GM21447 (cell line): ENCODE results near the gene EPB41L1.

Experiments used
- ATAC-seq: cut with Tn5 transposase; IDR thresholded peaks from one replicate; pipeline ENCODE4 v1.9.1; 2021; ENCODE audit not compliant: unreplicated experiment

EPB41L1 gene

DNA sequence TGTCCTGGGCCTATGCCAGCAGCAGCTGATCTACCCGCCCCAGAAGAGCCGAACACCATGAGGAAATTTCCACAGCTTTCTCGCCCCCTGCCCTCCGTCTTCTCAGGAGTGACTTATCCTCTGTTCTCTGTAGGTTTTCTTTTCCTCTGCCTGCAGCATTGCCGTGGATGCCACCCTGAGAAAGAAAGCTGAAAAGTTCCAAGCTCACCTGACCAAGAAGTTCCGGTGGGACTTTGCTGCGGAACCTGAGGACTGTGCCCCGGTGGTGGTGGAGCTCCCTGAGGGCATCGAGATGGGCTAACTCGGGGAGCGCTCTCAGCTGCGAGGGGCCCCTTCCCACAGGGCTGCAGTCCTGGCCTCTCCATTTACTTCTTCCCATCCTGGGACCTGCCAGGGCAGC lies 100.9 kb downstream of the EPB41L1 start:
- no peak for ATAC-seq

GRCh38 chr20:36259177-36260061 lies 104.9 kb downstream of the EPB41L1 start:
- no peak for ATAC-seq

- ATAC-seq = no peak
Observed at GRCh38 chr20:36260316-36260715, 105.8 kb downstream of the EPB41L1 start.

GRCh38 chr20:36261389-36262105 lies 107.0 kb downstream of the EPB41L1 start:
- ATAC-seq = no peak

- ATAC-seq = no peak
Observed at GRCh38 chr20:36262440-36262839, 107.9 kb downstream of the EPB41L1 start.

DNA sequence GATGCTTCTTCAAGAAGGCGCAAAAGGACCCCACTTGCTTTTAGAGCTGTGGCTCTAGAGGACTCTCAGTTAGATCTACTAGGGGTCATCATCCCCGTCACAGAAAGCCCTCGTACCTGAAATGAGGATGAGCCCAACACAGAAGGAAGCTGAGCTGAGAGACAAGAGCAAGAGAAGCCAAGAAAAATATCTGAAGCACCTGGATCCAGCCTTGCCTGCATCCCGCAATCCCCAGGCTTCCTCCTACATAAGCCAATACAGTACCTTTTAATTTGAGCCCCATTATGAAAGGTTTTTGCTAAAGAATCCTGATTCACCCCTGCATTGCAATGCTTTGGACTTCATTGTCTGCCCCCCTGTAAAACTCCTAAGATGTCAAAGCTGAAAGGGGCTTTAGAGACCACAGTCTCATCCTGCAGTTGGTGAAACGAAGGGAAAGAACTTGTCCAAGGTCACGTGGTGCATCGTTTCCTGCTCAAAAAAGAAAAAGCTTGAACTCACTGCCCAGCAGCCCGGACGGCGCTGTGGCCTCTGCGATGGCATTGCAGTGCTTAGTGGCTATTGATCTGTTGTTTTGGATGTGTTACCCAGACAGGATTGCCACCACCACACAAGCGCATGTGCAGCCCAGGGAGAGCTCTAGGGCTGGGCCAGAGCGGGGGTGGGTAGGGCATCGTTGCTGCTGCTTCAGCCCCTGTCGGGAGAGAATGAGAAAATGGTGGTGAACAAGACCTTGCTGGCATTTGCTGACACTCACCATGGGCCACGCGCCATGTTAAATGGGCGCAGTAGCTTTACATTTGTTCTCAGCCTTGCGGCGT lies 110.1 kb downstream of the EPB41L1 start:
- no peak for ATAC-seq

GRCh38 chr20:36266189-36266588 lies 111.6 kb downstream of the EPB41L1 start:
- ATAC-seq = no peak

DNA sequence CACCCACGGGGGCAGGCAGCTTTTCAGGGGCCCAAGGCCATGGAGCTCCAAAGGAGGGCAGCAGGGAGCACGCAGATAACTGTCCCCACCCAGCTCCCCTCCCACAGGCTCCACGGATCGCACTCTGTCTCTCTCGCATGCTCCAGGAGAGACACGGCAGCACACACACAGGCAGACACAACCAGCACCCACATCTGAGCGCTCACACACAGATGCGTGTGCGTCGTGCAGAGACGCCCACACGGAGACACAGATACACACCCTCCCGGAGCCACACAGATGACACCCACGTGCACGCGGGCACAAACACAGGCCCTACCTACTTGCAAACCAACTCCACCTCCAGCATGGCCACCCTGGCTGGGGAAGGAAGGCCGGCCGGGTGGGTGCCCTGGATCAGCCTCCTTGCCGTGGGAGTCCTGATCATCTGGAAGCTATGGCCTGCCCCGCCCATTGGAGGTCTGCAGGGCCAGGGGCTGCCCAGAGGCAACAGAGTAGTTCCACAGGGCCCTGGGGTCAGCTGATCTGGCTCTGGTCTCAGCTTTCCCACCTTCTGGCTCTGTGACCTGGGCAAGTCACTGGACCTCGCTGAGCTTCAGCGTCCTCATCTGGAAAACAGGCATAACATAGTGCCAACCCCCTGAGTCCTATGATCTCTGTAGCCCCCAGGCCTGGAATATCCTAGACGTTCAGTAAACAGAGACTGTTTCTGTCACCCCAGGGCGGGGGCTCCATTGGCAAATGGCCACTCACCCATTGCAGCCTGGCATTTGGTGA lies 113.3 kb downstream of the EPB41L1 start:
- no peak for ATAC-seq

- ATAC-seq = no peak
Observed at GRCh38 chr20:36268440-36269342, 114.2 kb downstream of the EPB41L1 start.

DNA sequence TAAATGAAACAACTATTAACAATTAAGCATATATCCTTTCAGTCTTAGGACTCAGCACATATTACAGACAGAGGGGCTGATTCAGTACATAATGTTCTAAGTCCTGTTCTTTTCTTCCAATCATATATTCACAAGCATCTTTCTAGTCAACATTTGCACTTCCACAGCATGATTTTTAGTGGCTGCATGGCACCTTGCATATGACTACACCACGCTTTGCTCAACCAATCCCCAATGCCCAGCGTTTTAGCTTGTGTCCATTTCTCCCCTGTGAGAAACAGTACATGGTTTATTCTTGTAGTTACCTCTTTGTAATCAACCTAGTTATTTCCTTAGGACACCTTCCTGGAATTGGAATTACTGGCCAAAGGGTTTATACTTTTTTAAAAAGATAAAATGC lies 115.0 kb downstream of the EPB41L1 start:
- ATAC-seq = no peak

DNA sequence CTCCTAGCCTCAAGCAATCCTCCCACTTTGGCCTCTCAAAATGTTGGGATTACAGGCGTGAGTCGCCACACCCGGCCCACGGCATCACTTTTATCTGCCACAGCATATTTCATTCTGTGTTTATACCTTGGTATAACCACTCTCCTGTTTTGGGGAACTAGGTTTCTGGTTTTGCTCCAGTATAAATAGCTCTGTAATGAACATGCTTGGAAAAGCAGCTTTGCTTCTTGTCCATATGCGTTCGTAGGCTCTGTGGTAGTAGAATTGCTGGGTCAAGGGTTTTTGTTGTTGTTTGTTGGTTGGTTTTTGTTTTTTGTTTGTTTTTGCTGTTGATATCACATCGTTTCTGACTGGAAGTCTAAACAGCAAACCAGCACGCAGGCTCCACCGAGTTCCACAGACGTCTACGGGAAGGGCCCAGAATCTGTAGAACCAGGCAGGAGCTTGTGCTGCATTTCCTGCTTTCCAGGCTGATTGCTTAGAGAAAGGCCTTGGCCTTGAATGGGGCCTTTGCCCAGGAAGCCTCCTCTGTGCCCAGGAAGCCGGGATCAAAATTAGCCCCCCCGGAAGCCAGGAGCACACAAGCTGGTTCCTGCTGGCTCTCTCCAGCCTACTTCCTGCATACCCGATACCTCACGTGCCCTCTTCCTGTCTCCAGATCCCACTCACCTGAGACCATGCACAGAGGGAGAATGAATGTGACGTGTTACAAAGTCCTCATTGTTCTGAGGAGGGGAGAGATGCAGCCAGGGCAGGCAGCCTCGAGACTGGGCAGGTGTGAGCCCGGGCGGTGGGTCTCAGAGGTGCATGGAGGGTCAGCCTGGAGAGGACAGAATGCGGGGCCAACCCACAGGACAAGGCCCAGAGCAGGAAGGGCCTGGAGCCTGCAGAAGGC lies 116.5 kb downstream of the EPB41L1 start:
- ATAC-seq = no peak

DNA sequence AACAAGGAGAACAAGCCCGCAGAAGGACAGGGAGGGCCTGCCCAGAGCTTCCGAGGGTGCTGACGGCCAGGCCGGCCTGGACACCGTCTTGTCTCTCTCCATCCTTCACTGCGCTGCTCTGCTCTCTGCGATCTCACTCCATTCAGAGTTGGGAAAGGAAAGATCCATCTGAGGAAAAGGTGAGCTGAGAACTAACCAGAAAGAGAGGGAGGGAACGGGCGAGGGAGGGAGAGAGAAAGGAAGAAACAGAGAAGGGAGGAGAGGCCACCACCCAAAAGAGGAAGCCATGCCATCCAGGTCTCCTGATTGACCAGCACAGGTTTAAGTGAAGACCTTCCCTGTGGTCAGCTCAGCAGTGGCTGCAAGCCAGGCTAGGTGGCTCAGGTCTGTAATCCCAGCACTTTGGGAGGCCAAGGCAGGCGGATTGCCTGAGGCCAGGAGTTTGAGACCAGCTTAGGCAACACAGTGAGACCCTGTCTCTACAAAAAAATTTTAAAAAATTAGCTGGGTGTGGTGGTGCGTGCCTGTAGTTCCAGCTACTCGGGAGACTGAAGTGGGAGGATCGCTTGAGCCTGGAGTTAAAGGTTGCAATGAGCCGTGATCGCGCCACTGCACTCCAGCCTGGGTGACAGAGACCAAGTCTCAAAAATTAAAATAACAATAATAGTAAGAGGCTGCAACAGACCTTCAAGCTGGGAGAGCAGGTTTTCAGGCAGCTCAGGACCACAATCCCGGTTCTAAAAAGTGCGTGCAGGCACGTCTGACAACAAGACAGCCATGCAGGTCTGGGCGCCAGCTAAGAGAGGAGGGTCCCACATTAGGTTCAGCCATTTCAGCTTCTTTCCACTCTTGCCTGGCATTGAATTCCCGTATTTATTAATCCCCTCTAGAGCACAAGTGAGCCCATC lies 117.4 kb downstream of the EPB41L1 start:
- no peak for ATAC-seq

GRCh38 chr20:36272547-36273220 lies 118.1 kb downstream of the EPB41L1 start:
- ATAC-seq = no peak

DNA sequence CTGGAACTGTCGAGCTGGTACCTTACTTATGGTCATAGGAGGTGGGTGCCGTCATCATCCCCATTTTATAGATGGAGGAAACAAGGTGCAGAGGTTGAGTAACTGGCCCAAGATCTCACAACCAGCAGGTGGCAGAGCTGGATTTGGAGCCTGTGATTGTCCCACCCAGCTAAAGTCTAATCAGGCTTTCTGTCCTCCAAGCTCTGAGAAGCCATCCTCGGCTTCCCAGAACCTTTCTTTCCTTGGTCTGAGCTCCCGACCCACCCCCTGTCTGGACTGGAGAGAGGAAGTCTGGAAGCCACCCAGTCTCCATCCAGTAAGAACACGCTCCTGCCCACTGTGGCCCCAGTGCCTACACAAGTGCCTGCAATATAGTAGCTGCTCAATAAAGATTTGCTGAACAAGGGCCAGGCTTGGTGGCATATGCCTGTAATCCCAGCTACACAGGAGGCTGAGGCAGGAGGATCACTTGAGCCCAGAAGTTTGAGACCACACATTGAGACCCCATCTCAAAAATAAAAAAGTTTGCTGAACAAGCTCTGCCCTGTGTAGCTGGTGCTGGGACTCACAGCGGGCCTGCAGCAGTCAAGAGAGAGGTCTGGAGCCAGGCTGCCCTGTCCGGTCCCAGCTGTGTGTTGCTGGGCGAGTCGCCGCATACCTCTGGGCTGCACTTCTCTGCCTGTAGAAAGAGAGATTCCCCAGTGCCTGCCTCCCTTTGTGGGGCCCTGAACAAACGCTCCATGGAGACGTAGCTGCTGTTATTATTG lies 119.1 kb downstream of the EPB41L1 start:
- no peak for ATAC-seq

GRCh38 chr20:36274181-36274841 lies 119.8 kb downstream of the EPB41L1 start:
- no peak for ATAC-seq

- no peak for ATAC-seq
Observed at GRCh38 chr20:36275011-36275410, 120.5 kb downstream of the EPB41L1 start.
